HG02610 (cell line): Measurements from ENCODE around the gene ARHGAP26.
A peak's percentile ranks its signal among the peaks of the same experiment; 100 is the strongest.

Experiments used
- ATAC-seq: cut with Tn5 transposase; IDR thresholded peaks from one replicate; pipeline ENCODE4 v1.9.1; 2021; ENCODE audit warnings: mild to moderate bottlenecking, moderate library complexity; ENCODE audit not compliant: unreplicated experiment

ARHGAP26 gene

DNA sequence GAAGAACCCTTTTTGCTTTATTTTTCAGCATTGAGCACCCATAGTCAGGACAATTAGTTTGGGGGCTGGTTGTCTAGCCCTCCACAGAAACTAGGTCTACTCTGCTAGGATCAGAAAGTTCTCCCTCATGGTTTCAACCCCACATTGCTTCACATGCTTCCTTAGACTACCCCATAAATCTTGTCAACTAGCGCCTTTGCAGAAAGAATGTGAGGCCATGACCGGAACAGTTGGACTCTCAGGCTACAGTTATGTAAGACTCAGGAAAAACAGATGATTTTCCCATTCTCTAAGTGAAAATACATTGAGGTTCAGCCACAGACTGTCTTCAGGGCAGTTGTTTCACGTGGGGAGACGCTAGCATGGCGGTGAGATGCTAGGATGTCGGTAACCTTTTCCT, 377.7 kb downstream of the ARHGAP26 start:
- no peak for ATAC-seq

DNA sequence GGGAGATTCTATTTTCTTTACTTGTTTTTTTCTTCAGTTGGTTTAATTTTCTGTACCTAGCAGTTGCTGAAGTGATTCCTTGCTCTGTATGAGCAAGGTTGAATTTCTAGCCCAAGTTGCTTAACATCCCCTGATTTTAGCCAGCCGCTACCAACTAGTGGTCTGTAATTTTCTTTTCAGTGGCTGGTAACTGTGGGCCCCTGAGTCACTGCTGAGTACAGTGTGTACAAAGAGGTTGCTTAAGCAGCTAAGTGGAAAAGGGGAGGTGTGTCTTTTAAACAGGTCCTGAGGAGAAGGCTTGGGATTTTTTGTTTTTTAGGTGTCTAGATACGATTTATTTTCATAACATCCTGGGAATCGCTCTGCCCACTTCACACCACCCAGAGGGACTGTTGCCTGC, 378.6 kb downstream of the ARHGAP26 start:
- ATAC-seq, result no peak

- peak; percentile 37 for ATAC-seq
Measured at GRCh38 chr5:143149759-143150158, 379.6 kb downstream of the ARHGAP26 start.

- ATAC-seq, result no peak
Measured at GRCh38 chr5:143151056-143151700, 381.0 kb downstream of the ARHGAP26 start.

- ATAC-seq, result no peak
Measured at GRCh38 chr5:143152445-143152844, 382.3 kb downstream of the ARHGAP26 start.

- ATAC-seq, result peak; percentile 47
Measured at GRCh38 chr5:143153332-143154119, 383.3 kb downstream of the ARHGAP26 start.

DNA sequence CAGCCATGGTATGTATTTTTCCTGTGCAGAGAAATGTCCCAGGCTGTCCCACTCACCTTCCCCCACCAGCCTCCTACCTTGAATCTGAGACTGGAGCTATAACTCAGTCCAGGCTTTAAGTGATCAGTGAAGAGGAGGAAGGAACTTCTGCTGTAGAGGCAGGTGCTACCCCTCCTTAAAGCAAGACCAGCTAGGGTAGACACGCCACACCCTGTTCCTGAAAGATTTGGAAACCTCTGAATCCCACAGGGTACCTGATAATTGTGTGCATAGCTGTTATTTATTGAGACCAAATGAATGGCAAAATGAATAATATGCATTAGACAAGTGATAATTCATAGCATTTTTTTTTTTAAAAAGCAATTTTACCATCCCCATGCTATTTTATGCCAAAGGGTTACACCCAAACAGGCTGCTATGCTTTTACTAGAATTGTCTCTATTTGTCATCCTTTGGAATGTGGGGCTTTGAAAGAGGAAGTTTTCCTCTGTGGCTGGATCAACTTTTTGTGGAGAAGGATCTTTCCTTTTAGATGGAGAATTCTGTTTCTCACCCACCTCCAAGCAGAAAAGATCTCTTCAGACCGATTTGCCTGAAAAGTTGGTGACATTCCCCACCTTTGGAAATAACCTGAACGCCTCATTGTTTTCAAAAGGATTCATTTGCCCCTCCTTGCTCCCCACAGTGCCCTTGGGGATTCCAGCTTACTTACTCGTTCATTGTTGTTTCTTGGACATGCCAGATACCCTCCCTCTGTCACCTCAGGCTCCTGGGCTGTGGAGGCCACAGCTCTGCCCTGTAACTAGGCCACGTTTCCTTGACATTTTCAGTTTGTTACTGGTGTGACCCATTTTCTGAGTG, 384.6 kb downstream of the ARHGAP26 start:
- no peak for ATAC-seq

GRCh38 chr5:143155455-143155854, 385.3 kb downstream of the ARHGAP26 start:
- ATAC-seq, result no peak

DNA sequence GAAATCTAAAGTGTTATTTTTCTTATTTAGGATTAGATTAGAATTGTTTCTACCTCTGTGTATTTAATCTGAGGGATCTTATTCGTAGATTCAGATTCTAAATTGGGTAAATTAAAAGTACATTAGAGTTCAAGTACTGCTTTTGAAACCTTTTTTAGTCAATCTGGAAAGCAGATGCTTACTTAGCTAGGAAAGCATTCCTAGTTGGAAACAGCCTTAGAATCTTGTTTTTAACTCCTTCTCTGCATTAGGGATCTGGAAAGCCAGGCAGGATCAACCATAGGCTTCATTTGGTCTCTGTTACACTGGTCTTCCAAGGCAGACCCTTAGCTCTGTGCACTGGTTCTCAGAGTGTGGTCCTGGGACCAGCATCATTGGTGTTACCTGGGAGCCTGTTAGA, 385.9 kb downstream of the ARHGAP26 start:
- ATAC-seq, result no peak

DNA sequence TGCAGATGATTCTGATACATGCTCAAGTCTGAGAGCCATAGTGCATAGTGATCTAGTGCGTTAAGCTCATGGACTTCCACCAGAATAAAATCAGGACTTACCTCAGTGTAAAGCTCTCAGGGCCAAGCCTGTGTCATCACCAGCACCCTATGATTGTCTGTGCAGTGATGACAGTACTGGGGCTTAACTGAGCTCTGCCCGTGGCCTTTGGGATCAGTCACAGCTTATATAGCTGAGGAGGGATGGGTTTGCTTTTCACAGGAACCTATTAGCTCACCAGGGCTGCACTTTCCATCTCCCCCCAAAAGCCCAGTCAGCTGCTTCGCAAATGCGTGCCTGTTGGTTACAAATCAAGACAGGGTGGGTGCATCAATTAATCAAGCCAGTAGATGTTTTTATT, 386.4 kb downstream of the ARHGAP26 start:
- ATAC-seq, result no peak

DNA sequence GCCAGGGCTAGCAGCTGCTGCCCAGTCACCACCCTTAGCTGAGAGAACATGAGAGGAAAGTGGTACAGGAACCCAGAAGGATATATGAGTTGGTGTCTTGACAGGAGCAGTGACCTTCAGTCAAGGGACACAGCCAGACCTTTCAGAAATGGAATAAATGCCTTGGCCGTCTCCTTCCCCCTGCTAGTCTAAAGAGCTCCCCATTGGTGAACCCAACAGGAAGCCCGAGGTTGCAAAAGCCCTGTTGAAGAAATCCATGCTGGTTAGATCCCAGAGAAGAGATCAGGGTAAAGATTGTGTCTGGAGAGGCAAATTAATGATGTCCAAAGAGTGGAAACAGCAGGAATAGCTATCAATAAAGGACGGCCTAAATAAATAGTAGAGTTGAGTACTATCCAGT, 388.9 kb downstream of the ARHGAP26 start:
- ATAC-seq, result no peak

- no peak for ATAC-seq
Measured at GRCh38 chr5:143161885-143162540, 391.8 kb downstream of the ARHGAP26 start.

GRCh38 chr5:143162810-143163209, 392.6 kb downstream of the ARHGAP26 start:
- ATAC-seq, result no peak

GRCh38 chr5:143164557-143164956, 394.4 kb downstream of the ARHGAP26 start:
- no peak for ATAC-seq

DNA sequence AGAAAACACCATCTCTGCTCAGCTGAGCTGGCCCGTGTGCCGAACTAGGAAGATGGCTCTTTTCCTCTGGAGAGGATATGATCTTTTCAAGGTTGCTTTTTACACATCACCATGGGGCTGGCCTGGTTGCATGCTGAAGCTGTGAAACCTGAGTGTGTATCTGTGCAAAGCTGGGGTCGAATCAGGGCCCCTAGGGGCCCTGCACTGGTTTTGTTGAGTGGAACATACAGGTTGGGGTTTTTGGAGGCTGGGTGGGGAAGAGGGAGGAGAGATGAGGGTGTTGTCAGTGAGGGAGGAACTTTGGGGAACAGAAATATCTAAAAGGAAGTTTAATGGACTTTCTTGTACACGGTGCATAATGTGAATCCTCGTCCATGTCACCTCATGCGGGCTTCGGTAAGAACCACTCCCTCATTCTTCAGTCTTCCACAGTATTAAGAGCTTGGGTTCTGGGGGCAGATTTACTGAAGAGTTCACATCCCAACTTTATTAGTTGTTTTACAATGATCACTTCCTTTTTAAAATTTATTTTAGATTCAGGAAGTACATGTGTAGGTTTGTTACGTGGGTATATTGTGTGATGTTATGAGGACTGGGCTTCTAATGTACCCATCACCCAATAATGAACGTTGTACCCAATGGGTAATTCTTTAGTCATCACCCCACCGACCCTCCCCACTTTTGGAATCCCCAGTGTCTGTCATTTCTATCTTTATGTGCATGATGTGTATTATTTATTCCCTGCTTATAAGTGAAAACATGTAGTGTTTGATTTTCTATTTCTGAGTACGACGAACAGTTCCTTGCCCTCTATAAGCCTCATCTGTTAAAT, 395.1 kb downstream of the ARHGAP26 start:
- ATAC-seq, result no peak

GRCh38 chr5:143166090-143166489, 395.9 kb downstream of the ARHGAP26 start:
- no peak for ATAC-seq

GRCh38 chr5:143166661-143167420, 396.7 kb downstream of the ARHGAP26 start:
- peak; percentile 52 for ATAC-seq

GRCh38 chr5:143168171-143168741, 398.1 kb downstream of the ARHGAP26 start:
- ATAC-seq, result no peak
